HTERT RPE-1 (cell line): ENCODE results near the gene TMEM132D.

Experiments used
- in situ Hi-C: fragments of 300-500 bp; cut with MboI; formaldehyde crosslinking; loops from 4 replicates; pipeline ENCODE4 v1.14.3; 2020; ENCODE audit warnings: low sequenced_read_pairs

TMEM132D gene

DNA sequence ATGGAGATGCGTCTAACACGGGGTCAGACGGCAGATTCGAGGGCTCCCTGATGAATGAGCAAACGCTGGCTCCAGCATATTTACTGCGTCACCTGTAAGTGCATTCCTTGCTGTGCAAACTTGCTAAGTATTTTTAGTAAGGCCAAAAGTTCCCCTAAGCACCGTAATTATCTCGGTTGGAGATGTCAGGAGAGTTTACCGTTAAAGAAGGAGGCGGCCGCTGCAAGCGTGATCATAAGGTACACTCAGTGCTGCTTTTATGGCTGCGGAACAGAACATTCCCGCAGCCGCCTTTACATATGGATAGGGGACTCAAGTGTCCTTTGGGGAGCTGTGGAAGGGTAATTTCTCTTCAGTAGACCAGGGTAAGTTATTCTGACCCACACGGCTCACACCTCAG, 875.0 kb downstream of the TMEM132D start:
- in situ Hi-C loops = no loop called here

DNA sequence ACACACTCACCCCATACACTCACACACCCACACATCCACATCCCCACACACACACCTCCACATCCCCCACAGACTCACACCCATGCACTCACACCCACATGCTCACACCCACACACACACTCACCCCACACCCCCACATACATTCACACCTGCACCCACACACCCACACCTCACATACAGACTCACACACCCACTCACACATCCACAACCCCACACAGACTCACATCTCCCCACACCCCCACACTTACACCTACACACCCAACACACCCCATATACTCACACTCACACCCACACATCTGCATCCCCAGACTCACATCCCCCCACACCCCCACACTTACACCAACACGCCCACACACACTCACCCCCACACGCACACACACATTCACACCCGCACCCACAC, 878.8 kb downstream of the TMEM132D start:
- in situ Hi-C loops = no loop called here
